Hematopoietic multipotent progenitor cell treated with erythropoietin and hydrocortisone succinate and interleukin-3 and kit ligand, for 6 days (in vitro differentiated cells): ENCODE measurements around the gene TADA3.

Experiments
- DNase-seq: peaks from one replicate; pipeline ENCODE4 v3.0.0-alpha.2; 2015

The TADA3 gene

GRCh38 chr3:9809239-9809614, 17.0 kb upstream of the TADA3 start:
- no peak for DNase-seq

GRCh38 chr3:9808345-9809037, 16.2 kb upstream of the TADA3 start:
- peak; percentile 86 for DNase-seq

- no peak for DNase-seq
Measured at GRCh38 chr3:9807981-9808344, 15.7 kb upstream of the TADA3 start.

GRCh38 chr3:9806688-9807589, 14.7 kb upstream of the TADA3 start:
- no peak for DNase-seq

GRCh38 chr3:9806137-9806536, 13.9 kb upstream of the TADA3 start:
- DNase-seq, result no peak

- DNase-seq, result no peak
Measured at GRCh38 chr3:9804996-9805395, 12.7 kb upstream of the TADA3 start.

- DNase-seq, result no peak
Measured at GRCh38 chr3:9803494-9803893, 11.2 kb upstream of the TADA3 start.

GRCh38 chr3:9800529-9800928, 8.3 kb upstream of the TADA3 start:
- no peak for DNase-seq

GRCh38 chr3:9797196-9797945, 5.1 kb upstream of the TADA3 start:
- no peak for DNase-seq

GRCh38 chr3:9795207-9795606, 2.9 kb upstream of the TADA3 start:
- no peak for DNase-seq

GRCh38 chr3:9794400-9794799, 2.1 kb upstream of the TADA3 start:
- no peak for DNase-seq

- peak; percentile 79 for DNase-seq
Measured at GRCh38 chr3:9793161-9793781, 998 bp upstream of the TADA3 start.

GRCh38 chr3:9791790-9792404, 376 bp downstream of the TADA3 start:
- DNase-seq, result no peak

GRCh38 chr3:9791127-9791526, 1.1 kb downstream of the TADA3 start:
- no peak for DNase-seq

- DNase-seq, result no peak
Measured at GRCh38 chr3:9787714-9788113, 4.6 kb downstream of the TADA3 start.

- peak; percentile 44 for DNase-seq
Measured at GRCh38 chr3:9786825-9787669, 5.2 kb downstream of the TADA3 start.

- DNase-seq, result peak; percentile 73
Measured at GRCh38 chr3:9786209-9786739, 6.0 kb downstream of the TADA3 start.

- peak; percentile 70 for DNase-seq
Measured at GRCh38 chr3:9785602-9786001, 6.7 kb downstream of the TADA3 start.

GRCh38 chr3:9784965-9785364, 7.3 kb downstream of the TADA3 start:
- DNase-seq, result no peak

- DNase-seq, result no peak
Measured at GRCh38 chr3:9783954-9784353, 8.3 kb downstream of the TADA3 start.

- DNase-seq, result peak; percentile 51
Measured at GRCh38 chr3:9782770-9783169, 9.5 kb downstream of the TADA3 start.
